Muscle of back (tissue), 11 donors: Measurements from ENCODE around the gene TRIM14. TPM values are rescaled to one million over a fixed set of nuclear protein-coding genes. Genes with fewer than 3 reads are reported as not detected.
"Not testable (repeated sequence)": the region's sequence is repeated elsewhere in the genome, so short reads cannot be mapped to it uniquely, and the experiment has no call there.

Experiments used
- DNase-seq, 3 donors: peaks; one replicate each; pipeline versions ENCODE4 v3.0.0 to v3.0.0-alpha.2; 2013
- polyA plus RNA-seq, 10 donors: library from polyadenylated mRNA; unstranded; fragments of 120-200 nt; gene quantifications; one replicate each; pipeline ENCODE4 v1.2.1, GENCODE V29; 2013; ENCODE audit not compliant: insufficient read length in 10 of 10

The TRIM14 gene
- polyA plus RNA-seq, 10 donors: 0.71 to 3.2 (median 1.5) TPM

GRCh38 chr9:98083566-98084183 lies 35.3 kb downstream of the TRIM14 start:
- DNase-seq: no peak

- no peak for DNase-seq
These were observed 35.9 kb downstream of the TRIM14 start for GRCh38 chr9:98083061-98083501.

- no peak for DNase-seq
These were observed 37.4 kb downstream of the TRIM14 start for GRCh38 chr9:98081477-98082219.

GRCh38 chr9:98080780-98081179 lies 38.2 kb downstream of the TRIM14 start:
- no peak for DNase-seq

GRCh38 chr9:98080326-98080725 lies 38.7 kb downstream of the TRIM14 start:
- DNase-seq: no peak

GRCh38 chr9:98078895-98079294 lies 40.1 kb downstream of the TRIM14 start:
- no peak for DNase-seq

GRCh38 chr9:98076514-98076890 lies 42.5 kb downstream of the TRIM14 start:
- DNase-seq: not testable (repeated sequence)

- peak in 1 of 3 donors; percentile 12 for DNase-seq
These were observed 43.7 kb downstream of the TRIM14 start for GRCh38 chr9:98075332-98075805.

- peak; percentile 17 to 66 (median 39) for DNase-seq
These were observed 44.7 kb downstream of the TRIM14 start for GRCh38 chr9:98074115-98074990.

GRCh38 chr9:98071737-98072136 lies 47.3 kb downstream of the TRIM14 start:
- no peak for DNase-seq

GRCh38 chr9:98070704-98071103 lies 48.3 kb downstream of the TRIM14 start:
- no peak for DNase-seq

GRCh38 chr9:98069551-98069950 lies 49.5 kb downstream of the TRIM14 start:
- no peak for DNase-seq

GRCh38 chr9:98067184-98067583 lies 51.8 kb downstream of the TRIM14 start:
- DNase-seq: no peak

- no peak for DNase-seq
These were observed 52.8 kb downstream of the TRIM14 start for GRCh38 chr9:98066235-98066634.

GRCh38 chr9:98064623-98065392 lies 54.2 kb downstream of the TRIM14 start:
- no peak for DNase-seq

- DNase-seq: no peak
These were observed 56.9 kb downstream of the TRIM14 start for GRCh38 chr9:98062161-98062560.

- DNase-seq: peak in 2 of 3 donors; percentile 19 to 55
These were observed 61.8 kb downstream of the TRIM14 start for GRCh38 chr9:98057138-98057799.

GRCh38 chr9:98056269-98057137 lies 62.5 kb downstream of the TRIM14 start, which contains the start of gene NANS:
NANS (plus strand) TSS chr9:98056732; CDS start chr9:98056809, 77 bp downstream.
- DNase-seq: peak; percentile 89 to 96 (median 92)

GRCh38 chr9:98054376-98054951 lies 64.6 kb downstream of the TRIM14 start:
- no peak for DNase-seq
